Measurements from ENCODE around the gene COBL.

COBL gene

DNA sequence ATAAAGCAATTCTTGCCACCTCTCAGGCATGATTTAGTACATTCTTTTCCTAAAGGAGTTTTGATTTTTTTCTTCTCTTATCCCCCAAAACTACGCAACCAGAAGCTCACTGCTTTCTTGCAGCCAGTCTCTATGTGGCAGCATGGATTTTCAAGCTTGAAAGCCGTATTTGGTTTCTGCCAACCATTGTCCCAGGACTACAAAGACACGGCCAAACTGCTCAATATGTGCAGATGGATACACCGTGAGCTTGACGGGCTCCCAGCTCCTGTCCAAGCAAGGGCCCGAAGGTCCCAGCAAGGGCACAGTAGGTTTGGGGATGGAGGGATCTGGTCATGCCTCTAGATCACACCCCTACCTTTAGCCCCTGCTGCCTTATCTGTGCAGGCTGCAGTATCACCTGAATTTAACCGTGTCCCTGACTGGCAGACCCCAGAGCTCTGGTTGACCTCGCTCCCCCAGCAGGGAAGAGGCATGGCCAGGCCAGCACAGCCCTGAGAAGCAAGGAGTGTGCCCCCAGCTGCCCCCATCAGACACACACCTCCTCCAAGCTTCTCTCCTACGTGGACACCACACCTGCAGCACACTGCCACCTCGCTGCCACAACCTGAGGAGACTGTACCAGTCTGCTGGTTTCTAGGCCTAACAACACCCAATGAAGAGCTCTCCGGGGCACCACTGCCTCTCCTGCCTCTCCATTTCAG, 86.8 kb downstream of the COBL start:
- Mint-ChIP-seq H3K4me1 (no peaks in the 10 kb centered on the region), H3K27ac (no peak overlapping the region), H3K9me3 (no peaks in the 10 kb centered on the region)

DNA sequence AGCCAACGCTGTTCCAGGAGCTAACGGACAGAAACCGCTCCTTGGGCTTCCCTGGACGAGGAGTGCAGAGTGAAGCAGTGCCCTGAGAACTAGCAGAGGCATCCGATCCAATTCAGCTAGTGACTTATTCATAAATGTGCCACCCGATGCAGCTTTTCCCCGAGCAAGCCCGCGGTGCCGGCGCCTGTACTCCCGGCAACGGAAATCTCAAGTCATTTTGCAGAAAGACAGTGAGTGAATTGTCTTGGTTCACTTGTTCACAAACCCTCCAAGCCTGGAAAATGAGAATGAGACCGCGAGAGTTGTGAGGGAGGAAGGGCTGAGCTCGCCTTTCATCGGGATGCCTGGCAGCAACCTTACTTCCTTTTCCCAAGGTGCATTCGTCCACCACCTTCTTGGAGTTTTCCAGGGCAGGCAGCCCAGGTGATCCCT, 87.5 kb downstream of the COBL start:
- Mint-ChIP-seq H3K27me3 (no peaks in the 10 kb centered on the region), H3K27ac (no peak overlapping the region), H3K4me1 (no peaks in the 10 kb centered on the region), H3K4me3 (no peak overlapping the region), H3K9me3 (no peaks in the 10 kb centered on the region), H3K36me3 (no peaks in the 10 kb centered on the region)

More for the DNA sequence above, 86.8 kb downstream of the COBL start:
- Mint-ChIP-seq H3K27me3 (no peaks in the 10 kb centered on the region), H3K4me3 (no peak overlapping the region), H3K36me3 (no peaks in the 10 kb centered on the region)

DNA sequence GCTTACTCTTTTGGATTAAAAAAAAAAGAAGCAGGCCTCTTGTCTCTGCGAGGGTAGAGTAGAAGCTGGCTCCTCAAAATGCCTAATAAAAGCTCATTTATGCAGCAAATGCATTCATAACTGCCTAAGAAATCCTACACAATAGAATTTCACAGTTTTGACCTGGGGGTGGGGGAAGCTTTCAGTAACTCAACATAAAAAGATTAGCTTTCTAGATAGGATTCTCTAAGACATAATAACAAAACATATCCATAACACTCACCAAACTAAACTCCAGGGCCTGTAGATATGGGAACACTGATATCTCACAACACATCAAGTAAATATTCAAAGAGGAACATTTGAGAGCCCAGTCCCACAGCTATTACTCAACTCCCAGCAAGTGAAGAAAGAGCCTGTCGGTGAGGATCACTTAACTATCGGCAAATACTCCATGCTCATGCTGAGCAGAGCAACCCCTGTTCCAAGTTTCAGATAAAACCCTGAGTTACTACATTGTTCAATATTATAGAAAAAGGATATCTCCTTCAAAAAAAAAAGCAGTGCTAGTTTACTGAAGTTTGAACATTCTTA, 88.1 kb downstream of the COBL start:
- no peaks in the 10 kb centered on the region for H3K4me1 Mint-ChIP-seq
- no peak overlapping the region for H3K4me3 Mint-ChIP-seq
- H3K27me3 Mint-ChIP-seq: no peaks in the 10 kb centered on the region

DNA sequence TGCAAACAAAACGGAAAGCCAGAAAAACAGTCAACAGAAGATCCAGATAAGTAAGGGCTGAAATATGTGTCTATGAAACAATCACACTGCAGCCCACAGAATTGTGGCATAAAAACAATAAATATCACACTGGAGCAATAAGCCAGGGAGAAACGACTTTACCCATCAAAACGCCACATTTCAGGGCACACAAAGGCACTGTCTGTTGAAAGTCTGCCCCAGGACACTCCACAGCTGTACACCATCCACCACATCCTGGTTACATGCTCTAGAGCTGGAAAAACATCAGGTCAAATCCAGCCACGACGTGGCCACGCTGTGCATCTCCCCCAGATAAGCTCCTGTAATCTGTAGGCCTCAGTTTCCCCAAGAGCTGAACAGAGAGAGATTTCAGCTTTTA, 88.7 kb downstream of the COBL start:
- H3K27ac Mint-ChIP-seq: no peak overlapping the region
- H3K9me3 Mint-ChIP-seq: no peaks in the 10 kb centered on the region
- no peaks in the 10 kb centered on the region for H3K36me3 Mint-ChIP-seq
- H3K27me3 Mint-ChIP-seq: no peaks in the 10 kb centered on the region
- no peaks in the 10 kb centered on the region for H3K4me1 Mint-ChIP-seq
- H3K4me3 Mint-ChIP-seq: no peak overlapping the region

More for the DNA sequence above, 88.1 kb downstream of the COBL start:
- no peaks in the 10 kb centered on the region for H3K36me3 Mint-ChIP-seq
- no peaks in the 10 kb centered on the region for H3K9me3 Mint-ChIP-seq
- H3K27ac Mint-ChIP-seq: no peak overlapping the region

DNA sequence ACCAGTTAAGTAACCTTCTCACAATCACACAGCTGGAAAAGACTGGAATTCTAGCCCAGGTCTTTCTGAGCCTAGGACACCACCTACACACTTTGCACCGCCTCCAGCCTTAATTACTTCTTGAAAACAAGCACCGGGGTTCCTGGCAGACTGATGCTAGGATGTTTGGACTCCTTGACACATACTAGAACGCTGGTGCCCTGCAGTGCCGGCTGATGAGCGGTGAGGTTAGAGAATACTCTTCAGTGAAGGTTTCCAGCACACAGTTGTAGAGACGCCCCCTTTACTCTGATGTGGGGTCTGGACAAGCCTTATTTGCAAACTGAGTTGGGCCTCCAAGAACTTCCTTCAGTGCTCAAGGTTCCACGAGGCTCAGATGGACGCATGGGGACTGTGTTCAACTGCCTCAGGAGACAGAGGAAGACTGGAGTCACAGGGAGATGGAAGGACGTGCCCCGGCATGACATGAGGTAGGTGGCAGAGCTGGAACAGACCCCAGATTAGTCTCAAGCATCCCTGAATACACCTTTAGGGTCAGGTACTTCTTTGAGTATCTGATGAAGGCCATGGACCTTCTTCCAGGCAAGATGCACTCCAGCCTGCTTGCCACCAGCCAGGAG, 89.6 kb downstream of the COBL start:
- Mint-ChIP-seq H3K27ac (no peak overlapping the region), H3K27me3 (no peaks in the 10 kb centered on the region), H3K4me3 (no peak overlapping the region), H3K36me3 (no peaks in the 10 kb centered on the region), H3K4me1 (no peaks in the 10 kb centered on the region), H3K9me3 (no peaks in the 10 kb centered on the region)

DNA sequence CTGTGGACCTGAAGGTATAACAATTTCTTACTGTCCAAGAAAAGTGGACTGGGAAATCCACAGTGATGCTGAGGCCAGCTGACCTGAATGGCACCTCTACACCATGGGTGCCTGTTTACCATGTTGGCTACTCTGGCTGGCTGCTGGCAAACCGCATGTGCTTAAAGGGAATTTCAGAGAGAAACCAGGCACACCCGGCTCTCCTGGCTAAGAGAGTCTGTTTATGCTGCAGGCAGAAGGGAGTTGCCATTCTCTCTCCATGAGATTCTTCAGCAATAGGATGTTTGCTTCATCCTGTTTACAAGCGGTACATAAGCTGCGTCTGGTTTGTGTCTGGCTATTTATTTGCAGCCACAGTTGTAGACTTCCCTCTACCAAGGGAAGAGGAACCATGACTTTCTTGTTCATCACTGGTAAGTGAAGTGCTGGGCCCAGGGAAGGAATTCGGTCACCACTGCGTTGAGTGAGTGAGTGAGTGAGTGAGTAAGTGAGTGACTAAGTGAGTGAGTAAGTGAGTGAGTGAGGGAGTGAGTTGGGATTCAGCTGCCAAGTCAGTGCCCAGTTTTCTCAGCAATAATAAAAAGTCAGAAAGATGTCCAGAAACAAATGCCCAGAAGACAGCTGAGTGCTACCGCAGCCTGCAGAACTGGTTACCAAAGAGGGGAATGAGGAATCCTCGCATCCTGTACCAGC, 90.4 kb downstream of the COBL start:
- Mint-ChIP-seq H3K4me1 (no peaks in the 10 kb centered on the region), H3K27ac (no peak overlapping the region), H3K9me3 (no peaks in the 10 kb centered on the region), H3K27me3 (no peaks in the 10 kb centered on the region), H3K4me3 (no peak overlapping the region), H3K36me3 (no peaks in the 10 kb centered on the region)

DNA sequence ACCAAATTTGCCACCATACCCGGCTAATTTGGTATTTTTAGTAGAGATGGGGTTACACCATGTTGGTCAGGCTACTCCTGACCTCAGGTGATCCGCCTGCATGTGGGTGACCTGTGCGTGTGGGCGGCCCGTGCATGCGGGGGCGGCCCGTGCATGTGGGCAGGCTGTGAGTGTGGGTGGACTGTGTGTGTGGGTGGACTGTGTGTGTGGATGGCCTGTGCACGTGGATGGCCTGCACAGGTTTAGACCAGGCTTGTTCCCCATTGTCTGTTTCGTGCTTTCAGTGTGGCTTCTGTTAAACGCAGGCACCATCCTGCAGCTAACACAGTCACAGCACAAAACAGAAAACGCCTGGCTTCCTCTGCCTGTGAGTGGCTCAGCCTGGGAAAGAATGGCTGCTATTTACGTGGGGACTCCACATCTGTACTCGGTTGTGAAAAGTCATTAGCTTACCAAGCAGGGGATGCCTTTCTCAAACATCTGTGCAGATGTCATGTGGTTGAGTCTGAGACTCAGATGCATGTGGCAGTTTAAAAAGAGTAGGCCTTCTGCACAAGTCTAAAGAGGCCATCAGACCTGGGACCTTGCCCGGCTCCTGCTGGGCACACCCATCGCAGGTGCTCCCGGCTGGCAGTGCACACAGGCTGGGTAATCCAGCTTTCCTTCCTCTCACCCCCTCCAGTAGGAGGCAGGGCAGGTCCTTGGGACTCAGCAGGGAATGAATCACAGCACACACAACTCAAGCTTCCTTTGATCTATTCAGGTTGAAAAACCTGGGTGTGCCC, 91.6 kb downstream of the COBL start:
- Mint-ChIP-seq H3K9me3 (no peaks in the 10 kb centered on the region), H3K36me3 (no peaks in the 10 kb centered on the region), H3K4me3 (no peak overlapping the region), H3K4me1 (no peaks in the 10 kb centered on the region), H3K27me3 (no peaks in the 10 kb centered on the region), H3K27ac (no peak overlapping the region)

DNA sequence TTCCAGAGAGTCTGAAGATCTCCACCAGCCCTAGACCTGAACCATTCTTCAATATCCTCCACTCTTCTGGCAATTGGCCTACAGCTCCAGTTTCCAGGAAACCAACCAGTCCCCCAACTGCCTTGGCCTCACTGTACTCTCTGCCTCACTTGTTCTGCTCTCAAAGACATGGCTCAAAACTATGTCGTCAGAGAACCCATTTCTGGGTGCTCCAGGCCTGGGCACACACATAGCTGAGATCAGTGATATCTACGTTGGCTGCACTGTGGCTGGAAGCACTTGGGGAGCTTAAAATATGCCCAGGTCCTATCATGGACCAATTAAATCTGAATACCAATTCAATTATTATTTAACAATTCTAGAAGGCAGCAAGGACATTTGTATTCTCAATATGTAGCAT, 93.1 kb downstream of the COBL start:
- Mint-ChIP-seq H3K4me3 (no peak overlapping the region), H3K4me1 (no peaks in the 10 kb centered on the region), H3K9me3 (no peaks in the 10 kb centered on the region), H3K27ac (no peak overlapping the region), H3K27me3 (no peaks in the 10 kb centered on the region), H3K36me3 (no peaks in the 10 kb centered on the region)

DNA sequence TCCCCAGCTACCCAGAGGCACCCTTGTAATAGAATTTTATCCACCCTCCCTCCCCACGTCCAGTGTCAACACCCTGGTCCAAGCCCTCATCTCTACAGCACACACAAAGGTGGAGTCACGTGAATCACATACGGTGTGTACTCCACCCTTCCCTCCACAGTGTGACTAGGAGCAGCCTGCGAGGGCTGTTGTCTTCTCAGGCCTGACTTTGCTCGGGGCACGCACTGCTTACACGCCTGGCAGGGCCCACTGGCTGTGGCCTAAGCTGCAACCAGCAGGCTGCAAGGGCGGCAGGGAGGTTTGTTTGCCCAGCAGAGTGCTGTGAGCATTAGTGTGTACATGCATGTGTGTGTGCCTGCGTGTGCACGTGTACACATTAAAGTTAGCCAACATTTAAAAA, 93.7 kb downstream of the COBL start:
- H3K4me3 Mint-ChIP-seq: no peak overlapping the region
- no peaks in the 10 kb centered on the region for H3K9me3 Mint-ChIP-seq
- H3K36me3 Mint-ChIP-seq: no peaks in the 10 kb centered on the region
- no peaks in the 10 kb centered on the region for H3K27me3 Mint-ChIP-seq
- no peak overlapping the region for H3K27ac Mint-ChIP-seq
- no peaks in the 10 kb centered on the region for H3K4me1 Mint-ChIP-seq

DNA sequence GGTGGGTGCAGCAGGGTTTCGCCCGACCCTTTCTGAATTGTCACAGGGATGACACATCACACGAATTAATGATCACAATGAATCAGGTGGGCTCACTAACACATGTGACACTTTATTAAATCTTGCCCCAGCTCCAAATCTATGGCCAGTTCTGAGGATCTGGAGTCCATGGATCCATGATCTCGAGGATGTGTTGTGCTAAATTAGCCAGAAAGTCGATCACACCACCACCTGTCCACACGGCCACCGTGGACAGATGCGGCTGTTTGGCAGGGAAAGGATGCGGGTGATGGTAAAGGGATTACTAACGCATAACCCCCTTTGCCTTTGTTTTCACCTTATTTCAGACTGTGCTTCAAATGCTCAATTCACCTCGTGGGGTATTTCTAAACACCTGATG, 96.4 kb downstream of the COBL start:
- no peaks in the 10 kb centered on the region for H3K9me3 Mint-ChIP-seq
- no peak overlapping the region for H3K27ac Mint-ChIP-seq
- no peaks in the 10 kb centered on the region for H3K27me3 Mint-ChIP-seq
- no peaks in the 10 kb centered on the region for H3K4me1 Mint-ChIP-seq
- H3K4me3 Mint-ChIP-seq: no peak overlapping the region
- no peaks in the 10 kb centered on the region for H3K36me3 Mint-ChIP-seq

DNA sequence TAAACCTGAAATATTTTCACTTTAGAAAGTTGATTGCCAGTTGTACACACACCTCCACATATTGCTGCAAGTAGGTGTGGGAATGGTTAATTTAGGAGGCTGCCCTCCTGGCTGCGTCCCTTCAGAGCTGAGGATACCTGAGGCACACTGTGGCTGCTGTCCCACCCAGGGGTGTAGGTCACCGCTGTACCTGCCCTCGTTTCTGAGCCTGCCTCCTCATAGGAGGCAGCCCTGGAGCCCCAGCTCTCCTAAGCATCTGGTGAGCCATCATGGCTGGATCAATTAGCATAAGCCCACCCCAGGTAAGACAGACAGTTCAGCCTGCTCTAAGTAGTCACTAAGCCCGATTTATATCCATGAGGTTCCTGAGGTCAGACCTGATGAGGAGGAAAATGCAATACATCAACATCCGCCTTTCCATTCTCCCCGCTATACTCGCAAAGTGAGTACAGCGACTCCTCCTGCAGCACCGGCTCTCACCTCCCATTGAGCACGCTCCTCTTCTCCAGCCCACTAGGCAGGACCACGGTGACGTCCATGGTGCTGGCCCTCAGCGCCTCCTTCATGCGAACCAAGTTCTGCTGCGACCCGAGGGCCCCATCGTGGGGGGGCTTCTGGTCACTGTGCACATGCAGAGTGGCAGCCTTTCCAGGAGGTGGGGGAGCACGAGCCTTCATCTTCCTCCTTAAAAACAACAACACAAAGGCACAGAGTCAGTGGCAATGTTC, 97.2 kb downstream of the COBL start:
- H3K4me3 Mint-ChIP-seq: no peak overlapping the region
- H3K36me3 Mint-ChIP-seq: no peaks in the 10 kb centered on the region
- H3K9me3 Mint-ChIP-seq: no peaks in the 10 kb centered on the region
- no peaks in the 10 kb centered on the region for H3K27me3 Mint-ChIP-seq
- no peak overlapping the region for H3K27ac Mint-ChIP-seq
- no peaks in the 10 kb centered on the region for H3K4me1 Mint-ChIP-seq

DNA sequence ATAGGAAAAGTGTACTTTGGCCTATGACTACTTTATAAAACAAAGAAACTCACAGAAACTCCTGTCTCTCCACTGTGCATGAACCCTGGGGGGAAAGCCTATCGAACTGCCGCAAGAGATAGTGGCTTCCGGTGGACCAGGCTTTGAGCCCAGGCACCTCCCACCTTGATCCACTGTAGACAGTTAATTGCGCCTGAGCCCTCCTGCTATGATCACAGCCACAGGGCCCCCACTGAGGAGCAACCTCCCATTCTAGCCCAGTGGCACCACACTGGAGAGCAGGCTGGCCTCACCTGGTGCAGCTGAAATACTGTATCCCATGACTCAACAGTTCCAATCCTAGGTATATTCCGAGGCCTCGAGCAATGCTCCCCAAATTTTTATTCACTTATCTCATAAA, 98.8 kb downstream of the COBL start:
- Mint-ChIP-seq H3K4me1 (no peaks in the 10 kb centered on the region), H3K27ac (no peak overlapping the region), H3K27me3 (no peaks in the 10 kb centered on the region), H3K9me3 (no peaks in the 10 kb centered on the region), H3K4me3 (no peak overlapping the region), H3K36me3 (no peaks in the 10 kb centered on the region)

DNA sequence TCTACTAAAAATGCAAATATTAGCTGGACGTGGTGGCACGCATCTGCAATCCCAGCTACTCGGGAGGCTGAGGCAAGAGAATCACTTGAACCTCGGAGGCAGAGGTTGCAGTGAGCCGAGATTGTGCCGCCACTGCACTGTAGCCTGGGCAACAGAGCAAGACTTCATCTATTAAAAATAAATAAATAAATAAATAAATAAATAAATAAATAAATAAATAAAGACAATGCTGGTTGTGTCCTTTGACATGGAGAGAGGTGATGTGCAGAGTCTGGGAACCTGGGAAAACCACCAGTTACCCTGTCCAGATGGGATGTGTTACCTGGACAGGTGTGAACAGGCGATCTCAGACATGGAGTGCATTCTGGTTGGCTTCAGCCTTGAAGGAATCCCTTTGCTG, 102.5 kb downstream of the COBL start:
- H3K27me3 Mint-ChIP-seq: no peaks in the 10 kb centered on the region
- H3K36me3 Mint-ChIP-seq: no peaks in the 10 kb centered on the region
- H3K4me1 Mint-ChIP-seq: no peaks in the 10 kb centered on the region
- no peak overlapping the region for H3K27ac Mint-ChIP-seq
- H3K4me3 Mint-ChIP-seq: no peak overlapping the region
- H3K9me3 Mint-ChIP-seq: no peaks in the 10 kb centered on the region

DNA sequence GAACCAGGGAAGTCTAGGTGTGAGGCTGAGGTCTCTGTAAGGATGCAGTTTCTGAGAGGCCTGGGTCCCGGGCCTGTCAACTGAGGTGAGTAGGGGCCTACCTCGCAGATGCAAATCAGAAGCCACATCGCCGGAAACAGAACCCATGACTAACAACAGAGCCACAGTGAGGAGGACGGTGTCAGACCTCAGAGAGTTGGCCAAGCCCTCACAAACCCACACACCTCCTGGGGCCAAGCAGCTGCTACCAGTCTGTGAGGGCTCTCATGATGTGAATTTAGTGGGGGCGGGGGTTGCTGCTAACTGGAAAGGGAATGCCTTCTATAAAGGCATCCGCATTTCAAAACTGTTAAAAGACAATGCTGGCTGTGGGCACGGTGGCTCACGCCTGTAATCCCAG, 103.0 kb downstream of the COBL start:
- Mint-ChIP-seq H3K4me1 (no peaks in the 10 kb centered on the region), H3K27ac (no peak overlapping the region), H3K36me3 (no peaks in the 10 kb centered on the region), H3K27me3 (no peaks in the 10 kb centered on the region), H3K9me3 (no peaks in the 10 kb centered on the region), H3K4me3 (no peak overlapping the region)

DNA sequence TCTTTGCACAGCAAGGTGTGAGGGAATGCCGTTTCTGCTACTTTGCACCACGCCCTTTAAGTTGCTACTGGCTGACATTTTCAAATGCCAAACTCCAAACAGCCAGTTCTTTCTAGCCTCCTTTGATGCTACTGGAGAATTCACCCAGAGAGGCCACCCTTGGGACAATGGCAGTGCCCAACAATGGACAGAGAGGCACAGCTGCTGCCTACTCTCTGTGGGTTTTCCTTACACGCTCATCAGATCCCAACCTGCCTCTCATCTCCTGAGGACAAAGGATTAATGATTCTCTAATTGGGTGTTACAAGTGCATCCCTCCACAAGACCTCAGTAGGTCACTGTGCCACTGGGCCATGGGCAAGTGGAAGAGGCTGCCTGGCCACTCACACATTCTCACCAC, 105.8 kb downstream of the COBL start:
- H3K36me3 Mint-ChIP-seq: no peaks in the 10 kb centered on the region
- H3K27me3 Mint-ChIP-seq: no peaks in the 10 kb centered on the region
- no peak overlapping the region for H3K27ac Mint-ChIP-seq
- no peaks in the 10 kb centered on the region for H3K4me1 Mint-ChIP-seq
- H3K4me3 Mint-ChIP-seq: no peak overlapping the region
- peaks cover 6% of the 10 kb centered on the region for H3K9me3 Mint-ChIP-seq

Measured in activated naive CD4-positive, alpha-beta T cell treated with anti-CD3 and anti-CD28 coated beads, Interleukin-2, amount 50 U/mL, for 24 hours (primary cell).